Caco-2 (cell line): Measurements from ENCODE around the gene BACE2. TPM values are rescaled to one million over a fixed set of nuclear protein-coding genes. Genes with fewer than 3 reads are reported as not detected.

Experiments used
- BruUV-seq: library from RNA; stranded (reverse); fragments of 400-500 nt; replicated peaks from 2 replicates; lab custom pipeline; 2021; lab: Mats Ljungman, UMichigan
- CTCF ChIA-PET: fragments of 300-600 bp; sonication (Branson Sonifier 250); formaldehyde crosslinking; loops from one replicate; lab custom pipeline; 2022; ENCODE audit warnings: antibody characterized with exemption; lab: Charles Lee
- POLR2A ChIA-PET: fragments of 300-600 bp; sonication (Branson Sonifier 250); formaldehyde crosslinking; loops from one replicate; lab custom pipeline; 2022; ENCODE audit warnings: antibody characterized with exemption; lab: Charles Lee
- DNase-seq, 2 experiments: peaks; one replicate each; pipeline versions ENCODE4 v3.0.0 to v3.0.0-alpha.2; 2020 to 2022
- H3K27me3 ChIP-seq: replicated peaks from 2 replicates; pipeline ENCODE4 v1.6.0; 2011; ENCODE audit warnings: low read length; ENCODE audit not compliant: control insufficient read depth, insufficient read depth
- H3K36me3 ChIP-seq: 2 replicates; pipeline ENCODE4 v1.5.1; 2011; ENCODE audit warnings: low read length; ENCODE audit not compliant: control insufficient read depth, insufficient read depth
- H3K4me1 ChIP-seq: fragments of 250-450 bp; sonication (Bioruptor Pico); 2 replicates; pipeline ENCODE4 v1.5.1; 2020; ENCODE audit warnings: mild to moderate bottlenecking
- H3K4me3 ChIP-seq: 2 replicates; pipeline ENCODE4 v1.5.1; 2011; ENCODE audit warnings: low read depth, mild to moderate bottlenecking, control low read depth, low read length
- H3K9me3 ChIP-seq: fragments of 250-450 bp; sonication (Bioruptor Pico); 2 replicates; pipeline ENCODE4 v1.5.1; 2020; ENCODE audit warnings: mild to moderate bottlenecking, moderate library complexity
- H3K27ac Mint-ChIP-seq: one replicate; pipeline ENCODE4 v1.8.0; 2022; ENCODE audit warnings: mixed read lengths; ENCODE audit not compliant: unreplicated experiment
- H3K27me3 Mint-ChIP-seq: one replicate; pipeline ENCODE4 v1.8.0; 2022; ENCODE audit warnings: mixed read lengths; ENCODE audit not compliant: insufficient read depth, unreplicated experiment
- H3K36me3 Mint-ChIP-seq: one replicate; pipeline ENCODE4 v1.8.0; 2022; ENCODE audit warnings: mild to moderate bottlenecking, mixed read lengths; ENCODE audit not compliant: insufficient read depth, unreplicated experiment
- H3K4me1 Mint-ChIP-seq: one replicate; pipeline ENCODE4 v1.8.0; 2022; ENCODE audit warnings: low read depth, mixed read lengths; ENCODE audit not compliant: unreplicated experiment
- H3K4me3 Mint-ChIP-seq: one replicate; pipeline ENCODE4 v1.8.0; 2022; ENCODE audit warnings: mild to moderate bottlenecking, moderate library complexity, mixed read lengths; ENCODE audit not compliant: unreplicated experiment
- H3K9me3 Mint-ChIP-seq: one replicate; pipeline ENCODE4 v1.8.0; 2022; ENCODE audit warnings: mixed read lengths; ENCODE audit not compliant: unreplicated experiment
- intact Hi-C: fragments of 100-400 bp; cut with micrococcal nuclease; formaldehyde crosslinking; loops from one replicate; pipeline ENCODE4 v1.10.0; 2022; ENCODE audit not compliant: unreplicated experiment
- total RNA-seq: library from RNA; stranded (reverse); gene quantifications from 2 replicates; pipeline ENCODE4 v1.2.3, GENCODE V29; 2022
- TF ChIP-seq, protein P1 (sequence below), 2 experiments: fragments of 200-600 bp in 1 of 2; IDR thresholded peaks; 1 replicate in 1 of 2; 2 replicates in 1 of 2; pipeline versions ENCODE4 v1.5.1 to v1.8.0; 2011 to 2022; ENCODE audit warnings: antibody characterized with exemption in 1 of 2, control low read depth in 1 of 2, inconsistent platforms in 1 of 2, low read depth in 1 of 2, low read length in 1 of 2, mild to moderate bottlenecking in 1 of 2, moderate library complexity in 1 of 2; ENCODE audit not compliant: insufficient read depth in 1 of 2, severe bottlenecking in 1 of 2, unreplicated experiment in 1 of 2

The BACE2 gene
- total RNA-seq, 1 experiment from 2014 or later = 8.8 TPM

DNA sequence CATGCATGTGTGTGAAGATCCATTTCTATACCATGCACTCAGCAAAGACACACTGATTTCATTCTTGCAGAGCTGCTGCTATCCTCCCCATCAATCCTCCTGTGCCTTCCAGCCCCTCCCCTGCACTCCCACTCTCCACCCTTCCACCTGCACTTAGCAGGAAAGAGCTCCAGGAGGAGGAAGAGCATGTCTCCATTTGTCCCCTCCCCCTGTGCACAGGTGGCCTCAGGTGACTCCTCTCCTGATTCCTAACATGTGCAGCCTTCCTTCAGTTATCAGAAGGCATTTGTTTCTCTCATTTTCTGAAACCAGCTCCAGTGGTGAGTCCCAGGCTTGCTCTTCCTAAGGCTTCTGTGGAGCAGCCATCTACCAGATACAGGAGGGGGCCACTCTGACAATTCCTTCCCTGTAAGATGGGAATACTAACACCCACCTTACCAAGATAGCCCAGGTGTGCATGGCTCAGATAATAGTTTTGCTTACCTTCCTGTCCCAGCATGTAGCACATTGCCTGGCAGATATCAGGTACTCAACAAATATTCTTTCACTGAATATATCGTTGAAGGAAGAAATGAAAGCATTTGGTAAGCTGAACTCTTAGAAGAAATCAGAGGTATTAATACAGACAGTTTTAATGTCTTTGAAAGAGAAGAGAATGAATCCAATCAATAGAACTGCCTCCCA lies 126.7 kb downstream of the BACE2 start:
- H3K27me3 Mint-ChIP-seq = no peaks in the 10 kb centered on the region
- no peak overlapping the region for H3K4me3 Mint-ChIP-seq
- no peaks in the 10 kb centered on the region for H3K36me3 Mint-ChIP-seq
- H3K4me1 ChIP-seq = no peaks in the 10 kb centered on the region
- peaks cover 9% of the 10 kb centered on the region for H3K9me3 Mint-ChIP-seq
- no peaks in the 10 kb centered on the region for H3K36me3 ChIP-seq
- no TSS peak for BruUV-seq
- ChIA-PET CTCF (no interaction called here), POLR2A (no interaction called here)
- H3K4me3 ChIP-seq = no peak overlapping the region
- no peaks in the 10 kb centered on the region for H3K27me3 ChIP-seq
- no peak for DNase-seq
- TF ChIP-seq, protein P1, sequence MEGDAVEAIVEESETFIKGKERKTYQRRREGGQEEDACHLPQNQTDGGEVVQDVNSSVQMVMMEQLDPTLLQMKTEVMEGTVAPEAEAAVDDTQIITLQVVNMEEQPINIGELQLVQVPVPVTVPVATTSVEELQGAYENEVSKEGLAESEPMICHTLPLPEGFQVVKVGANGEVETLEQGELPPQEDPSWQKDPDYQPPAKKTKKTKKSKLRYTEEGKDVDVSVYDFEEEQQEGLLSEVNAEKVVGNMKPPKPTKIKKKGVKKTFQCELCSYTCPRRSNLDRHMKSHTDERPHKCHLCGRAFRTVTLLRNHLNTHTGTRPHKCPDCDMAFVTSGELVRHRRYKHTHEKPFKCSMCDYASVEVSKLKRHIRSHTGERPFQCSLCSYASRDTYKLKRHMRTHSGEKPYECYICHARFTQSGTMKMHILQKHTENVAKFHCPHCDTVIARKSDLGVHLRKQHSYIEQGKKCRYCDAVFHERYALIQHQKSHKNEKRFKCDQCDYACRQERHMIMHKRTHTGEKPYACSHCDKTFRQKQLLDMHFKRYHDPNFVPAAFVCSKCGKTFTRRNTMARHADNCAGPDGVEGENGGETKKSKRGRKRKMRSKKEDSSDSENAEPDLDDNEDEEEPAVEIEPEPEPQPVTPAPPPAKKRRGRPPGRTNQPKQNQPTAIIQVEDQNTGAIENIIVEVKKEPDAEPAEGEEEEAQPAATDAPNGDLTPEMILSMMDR (IDR thresholded peaks at IDR 0.05; ENCODE audit: insufficient read depth in 1 of 2, low read depth in 1 of 2, low read length in 1 of 2, severe bottlenecking in 1 of 2, unreplicated experiment in 1 of 2) = no peak
- intact Hi-C loops = no loop called here
- no peak overlapping the region for H3K27ac Mint-ChIP-seq
- no peaks in the 10 kb centered on the region; the same call in 1 of the 2 replicates for H3K9me3 ChIP-seq
- H3K4me1 Mint-ChIP-seq = no peaks in the 10 kb centered on the region

DNA sequence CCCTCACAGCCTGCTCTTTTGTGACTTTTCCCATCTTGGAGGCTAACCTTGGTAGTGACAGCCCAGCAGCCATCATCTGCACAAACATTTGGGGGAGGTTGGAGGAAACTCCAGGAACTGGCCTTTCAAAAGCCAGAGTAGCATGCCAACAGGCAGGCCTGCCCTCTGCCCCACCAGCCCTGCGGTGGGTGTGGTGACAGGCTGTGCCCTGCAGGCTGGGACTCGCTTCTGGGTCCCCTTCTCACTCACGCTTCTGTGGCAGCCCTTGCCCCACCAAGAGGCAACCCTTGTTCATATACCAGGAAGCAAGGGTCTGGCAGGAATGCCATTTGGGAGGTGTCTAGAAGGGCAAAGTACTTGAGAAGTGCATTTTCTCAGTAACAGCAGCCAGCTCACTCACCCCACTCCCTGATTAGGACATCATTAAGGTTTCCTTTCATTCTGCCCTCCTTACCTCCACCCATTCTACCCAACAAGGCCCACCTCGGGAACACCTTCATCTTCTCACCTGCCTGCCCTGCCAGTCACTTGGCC lies 127.8 kb downstream of the BACE2 start:
- no peaks in the 10 kb centered on the region for H3K27me3 Mint-ChIP-seq
- H3K27ac Mint-ChIP-seq = no peak overlapping the region
- H3K4me1 ChIP-seq = no peaks in the 10 kb centered on the region
- no peaks in the 10 kb centered on the region; the same call in 1 of the 2 replicates for H3K9me3 ChIP-seq
- H3K9me3 Mint-ChIP-seq = peaks cover 9% of the 10 kb centered on the region
- BruUV-seq = no TSS peak
- H3K36me3 ChIP-seq = no peaks in the 10 kb centered on the region
- H3K27me3 ChIP-seq = no peaks in the 10 kb centered on the region
- intact Hi-C loops = no loop called here
- no peak overlapping the region for H3K4me3 Mint-ChIP-seq
- CTCF ChIA-PET = interaction anchor here (0.6 kb wide), 1 partner anchor 854 kb away, joined by 4 read pairs; no protein-coding TSS in a partner anchor
- TF ChIP-seq, protein P1 (IDR thresholded peaks at IDR 0.05; ENCODE audit: insufficient read depth in 1 of 2, low read depth in 1 of 2, low read length in 1 of 2, severe bottlenecking in 1 of 2, unreplicated experiment in 1 of 2) = no peak
- H3K36me3 Mint-ChIP-seq = no peaks in the 10 kb centered on the region
- H3K4me1 Mint-ChIP-seq = no peaks in the 10 kb centered on the region
- no peak overlapping the region for H3K4me3 ChIP-seq
- POLR2A ChIA-PET = no interaction called here
- DNase-seq = no peak

DNA sequence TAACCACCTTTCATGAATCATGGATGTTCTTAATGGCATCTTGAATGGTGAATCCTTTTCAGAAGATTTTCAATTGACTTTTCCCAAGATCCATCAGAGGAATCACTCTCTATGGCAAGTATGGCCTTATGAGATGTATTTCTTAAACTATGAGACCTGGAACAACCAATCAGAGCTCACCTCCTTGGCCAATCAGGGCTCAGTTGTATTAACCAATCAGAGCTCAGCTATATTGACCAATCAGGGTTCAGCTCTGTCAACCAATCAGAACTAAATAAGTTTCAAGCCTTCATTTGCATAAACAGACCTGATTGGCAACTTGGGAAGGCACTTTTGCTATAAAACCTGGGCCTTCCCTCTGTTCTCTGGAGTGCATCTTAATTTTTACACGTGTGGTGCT lies 135.0 kb downstream of the BACE2 start:
- intact Hi-C loops = no loop called here
- POLR2A ChIA-PET = no interaction called here
- Mint-ChIP-seq H3K27ac (no peak overlapping the region), H3K27me3 (no peaks in the 10 kb centered on the region), H3K4me3 (no peak overlapping the region), H3K4me1 (no peaks in the 10 kb centered on the region), H3K36me3 (no peaks in the 10 kb centered on the region), H3K9me3 (peaks cover 13% of the 10 kb centered on the region)
- TF ChIP-seq, protein P1 (IDR thresholded peaks at IDR 0.05; ENCODE audit: insufficient read depth in 1 of 2, low read depth in 1 of 2, low read length in 1 of 2, severe bottlenecking in 1 of 2, unreplicated experiment in 1 of 2) = no peak
- H3K36me3 ChIP-seq = no peaks in the 10 kb centered on the region
- H3K4me1 ChIP-seq = no peaks in the 10 kb centered on the region
- no peak overlapping the region for H3K4me3 ChIP-seq
- no peaks in the 10 kb centered on the region for H3K27me3 ChIP-seq
- DNase-seq = no peak
- CTCF ChIA-PET = no interaction called here
- peaks cover 6% of the 10 kb centered on the region; the same call in 1 of the 2 replicates for H3K9me3 ChIP-seq
- no TSS peak for BruUV-seq
